ENCODE measurements around the gene PDK4.
"Not testable (repeated sequence)": the region's sequence is repeated elsewhere in the genome, so short reads cannot be mapped to it uniquely, and the experiment has no call there.

Gene PDK4

DNA sequence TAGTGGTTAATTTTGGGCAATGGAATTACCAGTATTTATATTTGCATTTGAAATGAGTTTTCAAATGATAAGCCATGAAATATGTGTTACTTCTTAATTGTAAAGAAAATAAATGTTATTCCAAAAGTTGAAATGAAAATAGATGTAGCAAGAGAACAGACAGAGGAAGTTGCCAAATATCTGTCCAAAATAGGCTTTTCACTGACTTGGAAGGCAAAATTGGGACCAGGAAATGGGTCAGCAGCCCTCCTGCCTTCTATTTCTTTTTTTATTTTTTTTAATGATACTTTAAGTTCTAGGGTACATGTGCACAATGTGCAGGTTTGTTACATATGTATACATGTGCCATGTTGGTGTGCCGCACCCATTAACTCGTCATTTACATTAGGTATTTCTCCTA lies 8.1 kb upstream of the PDK4 start:
- FAIRE-seq = not testable (repeated sequence)

- no peak for FAIRE-seq
Measured at GRCh38 chr7:95602421-95602820, 6.1 kb upstream of the PDK4 start.

GRCh38 chr7:95601316-95601715 lies 5.0 kb upstream of the PDK4 start:
- FAIRE-seq = no peak

DNA sequence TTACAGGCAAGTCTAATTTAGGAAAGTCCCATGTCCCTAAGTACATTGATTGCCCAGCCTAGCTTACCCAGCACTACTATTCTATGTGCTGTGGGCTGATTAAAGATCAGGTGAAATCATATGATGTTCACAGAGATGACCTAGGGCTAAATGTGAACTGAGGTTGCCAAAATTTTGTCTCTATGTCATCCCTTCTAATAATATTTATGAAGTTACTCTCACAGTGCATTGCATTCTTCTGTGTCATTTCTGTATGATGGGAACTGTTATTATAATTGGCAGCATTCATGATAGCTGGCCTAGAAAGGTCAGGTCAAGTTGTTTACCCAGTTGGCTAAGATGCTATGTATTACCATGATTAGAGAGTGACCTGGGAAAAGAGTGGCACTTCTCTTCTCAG lies 2.8 kb upstream of the PDK4 start:
- FAIRE-seq = no peak

- no peak for FAIRE-seq
Measured at GRCh38 chr7:95598511-95598910, 2.2 kb upstream of the PDK4 start.

DNA sequence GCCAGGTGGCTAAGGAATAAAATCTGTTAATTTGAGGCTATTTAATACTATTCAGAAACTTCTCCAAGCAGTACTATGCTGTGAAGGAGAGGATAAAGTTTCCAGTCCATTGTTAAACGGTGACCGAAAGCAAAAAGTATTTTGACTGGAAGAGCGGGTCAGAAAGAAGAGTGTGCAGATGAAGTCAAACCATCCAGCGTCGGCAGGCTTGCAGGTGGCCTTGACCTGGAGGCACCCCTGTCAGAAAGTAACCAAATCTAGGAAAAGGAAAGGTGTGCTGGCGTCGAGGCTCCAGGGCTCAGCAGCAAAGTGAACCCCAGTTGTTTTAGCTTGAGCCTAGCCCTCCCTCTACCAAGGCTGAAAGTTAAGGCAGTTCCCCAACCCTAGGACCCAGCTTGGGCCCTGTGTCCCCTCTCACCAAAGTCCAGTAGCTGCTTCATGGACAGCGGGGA lies 544 bp downstream of the PDK4 start:
- no peak for FAIRE-seq

DNA sequence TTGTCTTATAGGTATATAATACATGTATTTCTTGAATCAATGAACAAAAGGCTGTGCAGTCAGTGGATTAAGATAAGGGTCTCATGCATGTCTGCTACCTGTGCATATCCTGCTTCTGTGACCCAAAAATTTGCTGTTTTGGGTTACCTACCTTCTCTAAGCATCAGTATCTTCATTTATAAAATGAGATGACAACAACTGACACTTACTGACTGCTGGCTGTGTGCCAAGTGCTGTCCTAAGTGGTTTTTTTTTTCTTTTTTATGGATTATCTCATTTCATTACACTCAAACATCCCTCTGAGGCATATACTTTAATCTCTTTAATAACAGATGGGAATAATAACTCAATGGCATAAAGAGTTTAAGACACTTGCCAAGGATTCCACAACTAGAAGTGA lies 2.1 kb downstream of the PDK4 start:
- FAIRE-seq = no peak

GRCh38 chr7:95593343-95593742 lies 3.0 kb downstream of the PDK4 start:
- FAIRE-seq = no peak

DNA sequence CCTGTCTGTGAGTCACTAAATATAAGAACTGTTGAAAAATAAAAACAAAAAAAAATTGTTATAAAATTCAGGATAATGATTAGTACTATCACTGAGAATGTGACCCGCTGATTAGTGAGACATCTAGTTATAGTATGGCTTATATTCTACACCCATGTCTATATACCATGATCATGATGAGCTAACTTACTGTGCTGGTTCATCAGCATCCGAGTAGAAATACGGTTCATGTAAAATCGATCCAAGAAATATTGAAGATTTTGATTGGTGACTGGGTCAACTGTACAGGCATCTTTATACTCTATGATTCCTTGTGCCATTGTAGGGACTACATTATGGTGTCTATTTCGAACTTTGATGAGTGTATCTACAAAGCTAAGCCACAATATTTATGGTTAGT lies 3.7 kb downstream of the PDK4 start:
- no peak for FAIRE-seq

DNA sequence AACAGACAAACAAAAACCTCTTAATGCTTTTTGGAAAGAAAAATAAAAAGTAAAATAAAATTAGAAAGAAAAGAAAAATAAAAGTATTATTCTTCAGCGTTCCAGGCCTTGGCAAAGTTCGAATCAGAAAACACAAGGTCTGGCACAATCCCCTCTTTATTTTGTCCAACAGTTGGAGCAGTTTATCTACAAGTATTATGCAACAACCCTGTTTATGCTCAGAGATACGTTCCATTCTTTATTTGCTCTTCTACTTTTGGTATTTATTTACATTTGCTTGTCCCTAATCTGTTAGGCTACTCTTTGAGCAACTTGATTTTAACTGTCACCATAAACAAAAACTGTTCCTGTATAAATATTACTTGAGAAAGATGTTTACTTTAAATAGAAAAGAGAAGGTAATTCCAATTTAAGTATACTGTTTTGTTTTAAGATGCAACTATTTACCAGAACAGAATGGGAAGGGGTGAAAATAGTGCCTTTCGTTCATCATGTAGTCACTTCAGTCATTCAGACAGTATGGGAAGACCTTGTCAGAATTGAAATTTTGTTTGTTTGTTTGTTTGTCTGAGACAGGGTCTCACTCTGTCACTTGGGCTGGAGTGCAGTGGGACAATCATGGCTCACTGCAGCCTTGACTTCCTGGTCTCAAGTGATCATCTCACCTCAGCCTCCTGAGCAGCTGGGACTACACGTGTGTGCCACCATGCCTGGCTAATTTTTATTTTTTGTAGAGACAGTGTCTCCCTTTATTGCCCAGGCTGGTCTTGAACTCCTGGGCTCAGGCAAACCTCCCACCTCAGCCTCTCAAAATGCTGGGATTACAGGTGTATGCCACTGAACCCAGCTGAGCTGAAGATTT lies 5.7 kb downstream of the PDK4 start:
- no peak for FAIRE-seq

DNA sequence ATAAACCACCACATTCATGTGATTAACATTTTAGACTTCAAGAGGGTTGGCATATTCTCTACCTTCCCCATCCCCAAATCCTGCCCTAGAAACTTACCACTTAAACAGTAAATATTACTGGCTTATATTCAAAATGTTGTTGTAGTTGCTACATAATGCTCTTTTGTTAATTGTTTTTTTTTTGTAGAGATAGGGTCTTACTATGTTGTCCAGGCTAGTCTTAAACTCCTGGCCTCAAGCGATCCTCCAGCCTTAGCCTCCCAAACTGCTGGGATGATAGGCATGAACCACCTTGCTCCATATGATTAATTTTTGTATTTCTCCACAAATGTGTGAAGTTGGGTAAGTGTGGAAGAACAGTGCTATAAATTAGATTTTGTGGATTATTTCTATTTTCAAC lies 6.5 kb downstream of the PDK4 start:
- FAIRE-seq = no peak

DNA sequence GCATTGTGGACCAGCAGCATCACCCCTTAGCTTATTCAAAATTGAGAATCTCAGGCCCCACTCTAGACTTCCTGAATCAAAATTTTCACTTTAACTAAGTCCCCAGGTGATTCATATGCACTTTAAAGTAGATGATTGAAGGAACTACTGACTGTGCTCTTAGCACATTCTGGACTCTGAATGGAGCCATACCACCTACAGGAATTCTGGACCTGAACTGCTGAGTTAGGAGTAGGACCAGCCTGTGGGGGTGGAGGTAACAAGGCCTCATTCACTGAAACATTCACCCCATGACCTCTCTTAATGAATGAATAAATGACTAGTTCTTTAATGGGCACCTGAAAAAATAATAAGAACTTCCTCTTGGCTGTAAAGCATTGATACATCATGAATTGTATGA lies 7.3 kb downstream of the PDK4 start:
- FAIRE-seq = no peak

DNA sequence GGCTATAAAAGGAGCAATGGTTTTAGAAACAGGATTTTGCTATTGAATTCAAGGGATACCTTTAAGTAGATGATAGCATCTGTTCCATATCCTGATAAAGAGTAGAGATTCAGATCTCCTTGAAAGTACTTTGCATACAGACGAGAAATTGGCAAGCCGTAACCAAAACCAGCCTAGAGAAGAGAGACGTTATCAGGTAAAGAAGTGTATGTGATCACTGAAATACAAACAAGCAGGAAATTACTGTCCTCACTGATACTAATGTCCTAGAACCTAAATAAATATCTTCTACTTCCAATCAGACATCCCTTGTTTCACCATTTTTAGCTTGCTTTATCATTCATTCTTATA lies 9.4 kb downstream of the PDK4 start:
- FAIRE-seq = no peak

GRCh38 chr7:95585426-95585789 lies 10.9 kb downstream of the PDK4 start:
- no peak for FAIRE-seq

DNA sequence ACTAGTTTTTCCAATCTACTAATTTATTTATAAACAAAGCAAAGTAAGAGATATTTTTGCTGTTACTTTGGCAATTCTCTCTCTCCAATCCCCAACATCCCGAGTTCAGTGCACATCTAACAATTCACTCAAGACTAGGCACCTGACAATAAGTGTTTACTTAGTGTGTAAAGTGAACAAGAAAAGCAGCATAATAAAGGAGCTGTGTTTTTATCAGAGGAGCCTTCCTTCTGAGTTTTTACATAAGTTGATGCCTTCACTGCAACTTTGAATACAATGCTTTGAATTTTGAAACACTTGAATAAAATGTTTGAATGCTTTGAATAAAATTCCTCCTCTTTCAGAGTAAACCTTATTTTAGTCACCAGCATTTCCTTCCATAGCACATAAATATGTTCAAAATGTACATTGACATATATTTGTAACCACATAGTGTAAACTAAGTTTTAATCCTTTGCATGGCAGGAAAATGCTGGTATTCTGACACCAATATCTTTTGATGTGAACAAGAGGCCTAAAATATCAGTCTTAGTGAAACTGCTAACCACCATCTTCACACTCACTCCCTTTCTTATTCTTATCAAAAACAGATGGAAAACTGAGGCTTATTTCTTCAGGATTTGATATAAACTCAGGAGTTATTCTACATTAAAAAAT lies 11.4 kb downstream of the PDK4 start:
- FAIRE-seq = no peak

GRCh38 chr7:95583834-95584621 lies 12.3 kb downstream of the PDK4 start:
- no peak for FAIRE-seq

DNA sequence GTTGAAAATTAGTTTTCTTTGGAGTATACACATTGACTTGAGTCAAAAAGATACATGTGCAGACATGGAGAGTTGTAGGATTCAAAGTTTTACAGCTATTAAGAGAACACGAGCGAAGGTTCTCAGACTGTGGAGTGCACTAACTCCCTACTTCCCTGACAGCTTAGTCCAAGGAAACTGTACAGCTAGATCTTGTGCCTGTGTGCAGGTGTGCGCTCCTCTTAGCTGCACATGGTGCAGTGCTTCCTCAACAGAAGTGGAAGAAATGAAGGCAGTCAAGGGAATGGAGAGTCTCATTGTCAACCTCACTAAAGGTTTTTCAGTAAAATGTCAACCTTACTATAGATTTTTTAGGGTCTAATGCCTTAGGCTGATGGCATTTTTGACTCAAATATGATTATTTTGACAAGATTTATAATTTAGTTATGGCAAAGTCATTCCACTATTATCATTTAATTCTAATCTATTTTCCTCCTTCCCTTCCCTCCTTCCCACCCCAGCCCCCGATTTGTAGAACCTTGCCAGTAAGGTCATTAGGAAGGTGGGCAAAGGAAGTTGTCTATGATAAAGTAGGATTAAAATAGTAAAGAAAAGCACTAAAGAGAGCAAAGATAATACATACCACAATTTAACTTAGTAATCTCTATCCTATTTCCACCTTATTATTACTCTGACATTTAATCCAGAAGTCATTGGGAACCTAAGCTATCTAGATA lies 13.6 kb downstream of the PDK4 start:
- FAIRE-seq = no peak

DNA sequence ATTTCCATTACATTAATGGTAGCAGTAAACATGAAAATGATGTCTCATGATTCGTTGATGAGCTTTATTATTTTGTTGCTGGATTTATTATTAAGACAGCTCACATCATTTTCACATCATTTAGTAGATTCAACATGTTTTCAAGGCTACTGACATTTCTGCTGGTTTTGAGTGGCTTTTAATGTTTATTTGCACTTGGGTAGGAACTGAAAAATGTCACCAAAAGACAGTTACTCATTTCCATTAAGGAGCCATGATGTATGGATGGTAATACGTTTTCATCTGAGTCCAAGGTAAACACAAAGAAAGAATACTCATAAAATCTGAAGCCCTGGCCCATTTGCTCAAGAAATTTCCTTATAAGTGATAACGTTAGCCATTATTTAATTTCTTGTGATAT lies 14.8 kb downstream of the PDK4 start:
- no peak for FAIRE-seq

- no peak for FAIRE-seq
Measured at GRCh38 chr7:95579318-95579717, 17.0 kb downstream of the PDK4 start.

DNA sequence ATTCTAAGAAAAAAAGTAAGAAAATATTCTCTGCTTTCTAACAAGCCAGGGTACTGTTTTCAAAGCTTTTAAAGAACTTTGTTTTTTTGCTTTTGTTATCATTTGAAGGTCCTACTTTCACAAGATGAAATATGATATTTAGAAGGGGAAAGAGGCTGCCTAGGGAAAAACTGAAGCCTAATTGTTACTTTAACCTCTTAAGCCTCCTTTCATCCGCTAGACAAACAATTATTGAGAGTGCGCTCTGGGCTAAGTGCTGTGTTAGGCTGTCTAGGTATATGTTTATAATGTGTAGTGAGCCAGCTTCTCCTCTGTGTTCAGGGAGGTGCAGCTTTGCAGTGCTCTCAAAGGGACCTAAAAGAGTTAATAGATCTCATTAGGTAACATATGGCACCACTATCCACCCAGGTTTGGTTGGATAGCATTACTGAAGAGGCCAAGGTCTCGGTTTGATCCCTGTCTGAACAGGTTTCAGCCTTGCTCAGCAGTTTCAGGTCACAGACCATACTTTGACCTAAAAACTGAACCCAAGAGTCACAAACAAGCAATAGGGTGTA lies 17.9 kb downstream of the PDK4 start:
- no peak for FAIRE-seq

DNA sequence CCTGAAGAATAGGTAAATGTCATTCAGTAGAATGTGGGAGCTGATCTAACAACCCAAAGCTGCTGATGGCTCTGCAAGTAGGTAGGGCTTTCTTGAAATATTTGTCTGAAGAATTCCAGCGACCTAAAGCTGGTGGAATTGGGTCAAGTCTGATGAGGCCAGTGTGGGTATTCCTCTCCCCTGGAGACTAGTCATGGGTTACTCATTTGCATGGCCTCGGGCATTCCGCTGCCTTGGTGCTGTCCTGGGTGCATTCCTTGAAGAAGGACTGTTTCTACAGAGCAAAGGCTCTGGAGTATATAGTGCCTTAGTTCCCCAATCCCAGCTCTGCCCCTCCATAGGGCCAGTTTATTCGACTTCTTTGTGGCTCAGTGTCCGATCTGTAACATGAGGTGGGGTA lies 19.2 kb downstream of the PDK4 start:
- no peak for FAIRE-seq

DNA sequence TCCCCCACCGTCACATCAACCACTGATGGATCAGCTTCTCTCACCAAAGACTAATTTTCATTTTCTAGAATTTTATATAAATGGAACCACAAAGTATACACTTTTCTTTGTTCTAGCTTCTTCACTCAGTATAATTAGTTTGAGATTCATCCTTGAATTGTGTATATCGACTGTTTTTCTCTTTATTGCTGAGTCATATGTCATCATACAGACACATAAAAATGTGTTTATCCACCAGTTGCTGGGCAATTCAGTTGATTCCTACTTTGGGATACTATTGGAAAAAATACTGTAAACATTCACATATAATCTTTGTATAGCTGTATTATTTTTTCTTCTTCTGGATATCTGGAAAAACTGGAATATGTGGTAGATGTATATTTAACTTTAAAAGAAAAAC lies 26.6 kb downstream of the PDK4 start:
- FAIRE-seq = no peak

DNA sequence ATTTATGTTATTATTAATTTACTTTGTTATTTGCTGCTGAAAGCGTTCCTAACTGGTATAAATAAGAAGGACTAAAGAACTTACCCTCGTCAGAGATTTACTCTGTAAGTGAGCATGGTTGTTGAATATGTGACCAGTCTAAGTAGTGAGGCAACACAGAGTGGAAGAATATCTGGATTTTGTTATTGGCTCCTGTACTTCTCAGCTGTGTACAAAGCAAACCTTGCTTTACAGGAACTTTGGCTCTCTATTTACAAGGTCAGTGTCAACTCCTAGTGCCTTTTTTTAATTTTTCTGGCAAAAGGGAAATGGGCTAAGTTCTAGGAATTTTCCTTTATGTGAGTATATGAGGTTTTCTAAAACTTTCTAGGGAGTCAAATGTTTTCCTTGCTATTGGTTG lies 35.6 kb downstream of the PDK4 start:
- no peak for FAIRE-seq

Measured in colon (tissue), 2 donors.